OCI-LY7 (cell line): ENCODE results near the gene NIN. TPM values are rescaled to one million over a fixed set of nuclear protein-coding genes. Genes with fewer than 3 reads are reported as not detected.

Experiments used
- BruUV-seq: library from RNA; stranded (reverse); fragments of 400-500 nt; replicated peaks from 2 replicates; lab custom pipeline; 2021; lab: Mats Ljungman, UMichigan
- CTCF ChIA-PET: fragments of 300-600 bp; sonication (Branson Sonifier 250); formaldehyde crosslinking; loops from one replicate; lab custom pipeline; 2022; ENCODE audit warnings: antibody characterized with exemption; ENCODE audit not compliant: unreplicated experiment; lab: Charles Lee
- POLR2A ChIA-PET: fragments of 300-600 bp; sonication (Branson Sonifier 250); formaldehyde crosslinking; loops from one replicate; lab custom pipeline; 2022; ENCODE audit warnings: antibody characterized with exemption; lab: Charles Lee
- DNase-seq: peaks from one replicate; pipeline ENCODE4 v3.0.0-alpha.2; 2015; ENCODE audit warnings: low spot score
- H2AFZ ChIP-seq: fragments of 200-600 bp; sonication (generic), shearing (Covaris generic); 2 replicates; pipeline ENCODE4 v1.6.1; 2014; ENCODE audit warnings: mild to moderate bottlenecking, antibody characterized with exemption, low read length, moderate library complexity
- H3K27ac ChIP-seq: fragments of 200-600 bp; sonication (generic); 2 replicates; pipeline ENCODE4 v1.5.1; 2014; ENCODE audit warnings: mixed run types, low read depth, mild to moderate bottlenecking, moderate library complexity, low read length, inconsistent platforms; ENCODE audit not compliant: poor library complexity, severe bottlenecking
- H3K36me3 ChIP-seq: fragments of 200-600 bp; sonication (generic); 2 replicates; pipeline ENCODE4 v1.6.1; 2014; ENCODE audit warnings: mild to moderate bottlenecking, antibody characterized with exemption, low read length, moderate library complexity, mixed read lengths; ENCODE audit not compliant: insufficient read depth
- H3K4me1 ChIP-seq: fragments of 200-600 bp; sonication (generic); 2 replicates; pipeline ENCODE4 v1.5.1; 2014; ENCODE audit warnings: mild to moderate bottlenecking, low read length; ENCODE audit not compliant: insufficient read depth, poor library complexity, severe bottlenecking
- H3K4me2 ChIP-seq: fragments of 200-600 bp; sonication (generic); 2 replicates; pipeline ENCODE4 v1.6.1; 2014; ENCODE audit warnings: mild to moderate bottlenecking, low read length
- H3K4me3 ChIP-seq: fragments of 200-600 bp; sonication (generic); 2 replicates; pipeline ENCODE4 v1.5.1; 2014; ENCODE audit warnings: mild to moderate bottlenecking, low read depth, low read length; ENCODE audit not compliant: poor library complexity, severe bottlenecking
- H3K79me2 ChIP-seq: fragments of 200-600 bp; sonication (generic); 2 replicates; pipeline ENCODE4 v1.6.1; 2016; ENCODE audit warnings: low read depth, mild to moderate bottlenecking, low read length, moderate library complexity, mixed read lengths; ENCODE audit not compliant: insufficient read depth
- H3K9me2 ChIP-seq: fragments of 200-600 bp; sonication (generic); 2 replicates; pipeline ENCODE4 v1.6.1; 2016; ENCODE audit warnings: mild to moderate bottlenecking, low read length, mixed read lengths; ENCODE audit not compliant: insufficient read depth
- H3K9me3 ChIP-seq: fragments of 200-600 bp; sonication (generic); 2 replicates; pipeline ENCODE4 v1.6.1; 2014; ENCODE audit warnings: mild to moderate bottlenecking, mixed run types, low read length, mixed read lengths
- H4K20me1 ChIP-seq: fragments of 200-600 bp; sonication (generic); 2 replicates; pipeline ENCODE4 v1.6.1; 2014; ENCODE audit warnings: mild to moderate bottlenecking, antibody characterized with exemption, low read length, moderate library complexity, mixed read lengths; ENCODE audit not compliant: insufficient read depth
- CTCF ChIP-seq: fragments of 200-600 bp; sonication (generic); conservative IDR thresholded peaks from 2 replicates; pipeline ENCODE4 v1.5.1; 2014; ENCODE audit warnings: mild to moderate bottlenecking, antibody characterized with exemption, low read length, moderate library complexity, mixed read lengths
- EZH2phosphoT487 ChIP-seq: fragments of 200-600 bp; sonication (generic); IDR thresholded peaks from 2 replicates; pipeline ENCODE4 v1.6.1; 2018; ENCODE audit warnings: low read depth, borderline replicate concordance, mild to moderate bottlenecking, mixed run types, antibody characterized with exemption, low read length, moderate library complexity, mixed read lengths
- intact Hi-C: fragments of 100-400 bp; cut with micrococcal nuclease; formaldehyde crosslinking; loops from one replicate; pipeline ENCODE4 v1.10.0; 2022; ENCODE audit not compliant: unreplicated experiment
- total RNA-seq, 2 experiments: library from RNA; depleted of rRNA in 1 of 2; stranded (reverse); fragments of >200 nt in 1 of 2; shearing (Covaris generic) in 1 of 2; gene quantifications; 2 replicates each; pipeline ENCODE4 v1.2.3, GENCODE V29; 2014 to 2022

The NIN gene
- total RNA-seq, 2 experiments from 2014 or later: 95.3 to 189 TPM

- no peak overlapping the region for H3K4me3 ChIP-seq
- no peaks in the 10 kb centered on the region for H3K9me3 ChIP-seq
- ChIA-PET CTCF (interaction anchor here (1.8 kb wide), 1 partner anchor 33 kb away, joined by 5 read pairs; no protein-coding TSS in a partner anchor), POLR2A (interaction anchor here (0.6 to 18.3 kb wide), 13 partner anchors 10 to 1218 kb away, joined by 3 to 404 read pairs (median 4); no protein-coding TSS in a partner anchor)
- peak overlapping the region; percentile 94 for H3K4me2 ChIP-seq
- BruUV-seq: no TSS peak
- H2AFZ ChIP-seq: no peak overlapping the region
- TF ChIP-seq EZH2phosphoT487 (no peak), CTCF (no peak)
- no peaks in the 10 kb centered on the region for H3K9me2 ChIP-seq
- intact Hi-C loops: loop anchor here (10.0 kb wide), 1 partner anchor 1232 kb away; the partner anchor contains the start of gene LRR1
- DNase-seq: no peak
- H3K4me1 ChIP-seq: peaks cover 71% of the 10 kb centered on the region
- H3K79me2 ChIP-seq: peaks cover 85% of the 10 kb centered on the region
- H3K27ac ChIP-seq: no peak overlapping the region
- H3K36me3 ChIP-seq: peaks cover 31% of the 10 kb centered on the region
- H4K20me1 ChIP-seq: peaks cover 30% of the 10 kb centered on the region; the same call in 1 of the 2 replicates
Measured at GRCh38 chr14:50826681-50827080, 4.3 kb downstream of the NIN start.

GRCh38 chr14:50825307-50825706 lies 5.7 kb downstream of the NIN start:
- intact Hi-C loops: loop anchor here (10.0 kb wide), 1 partner anchor 1231 kb away; the partner anchor contains the start of gene LRR1
- Histone ChIP-seq H2AFZ (no peak overlapping the region), H3K4me1 (peaks cover 81% of the 10 kb centered on the region), H3K4me3 (peak overlapping the region; percentile 62), H3K4me2 (peak overlapping the region; percentile 94), H3K9me3 (no peaks in the 10 kb centered on the region), H3K36me3 (peaks cover 44% of the 10 kb centered on the region), H4K20me1 (peaks cover 32% of the 10 kb centered on the region; the same call in 1 of the 2 replicates), H3K27ac (peak overlapping the region; percentile 80), H3K9me2 (no peaks in the 10 kb centered on the region), H3K79me2 (peaks cover 99% of the 10 kb centered on the region)
- no peak for TF ChIP-seq CTCF
- no peak for TF ChIP-seq EZH2phosphoT487
- ChIA-PET CTCF (interaction anchor here (1.3 kb wide), 1 partner anchor 51 kb away, joined by 3 read pairs; no protein-coding TSS in a partner anchor), POLR2A (interaction anchor here (0.7 to 18.3 kb wide), 5 partner anchors 8 to 35 kb away, joined by 3 to 404 read pairs (median 5); no protein-coding TSS in a partner anchor)
- BruUV-seq: no TSS peak
- no peak for DNase-seq
